K562 (cell line): ENCODE results near the gene CR2. TPM values are rescaled to one million over a fixed set of nuclear protein-coding genes. Genes with fewer than 3 reads are reported as not detected.

Experiments used
- CBX3 ChIP-seq, 2 experiments: IDR thresholded peaks; 1 replicate in 1 of 2; 2 replicates in 1 of 2; pipeline ENCODE4 v1.6.1; 2012; ENCODE audit warnings: inconsistent platforms in 2 of 2, low read length in 2 of 2, borderline replicate concordance in 1 of 2, control low read depth in 1 of 2
- CREB1 ChIP-seq, 2 experiments: sonication (generic) in 1 of 2; formaldehyde crosslinking in 1 of 2; IDR thresholded peaks; 2 replicates each; pipeline versions ENCODE4 v1.6.1 to v1.8.0; 2012 to 2022; ENCODE audit warnings: inconsistent platforms in 1 of 2, mild to moderate bottlenecking in 1 of 2, missing genetic modification reagents in 1 of 2, moderate library complexity in 1 of 2
- HNRNPH1 ChIP-seq: fragments of 200-400 bp; formaldehyde crosslinking; optimal IDR thresholded peaks from 2 replicates; pipeline ENCODE3; 2017; ENCODE audit warnings: low read depth, mild to moderate bottlenecking, low read length, moderate library complexity
- JUND ChIP-seq, 2 experiments: IDR thresholded peaks; 2 replicates in 1 of 2; 3 replicates in 1 of 2; pipeline ENCODE4 v1.6.1; 2011; ENCODE audit warnings: borderline replicate concordance in 2 of 2, low read depth in 2 of 2, low read length in 2 of 2, improper control_type of control experiment in 1 of 2, missing biosample characterization in 1 of 2, missing genetic modification characterization in 1 of 2, missing genetic modification reagents in 1 of 2
- NCOA6 ChIP-seq: fragments of 450-650 bp; IDR thresholded peaks from 2 replicates; pipeline ENCODE4 v1.6.1; 2017; ENCODE audit warnings: mild to moderate bottlenecking
- NONO ChIP-seq, 2 experiments: fragments of 200-400 bp in 1 of 2; fragments of 450-650 bp in 1 of 2; formaldehyde crosslinking in 1 of 2; IDR thresholded peaks; 2 replicates each; pipeline ENCODE4 v1.6.1; 2017; ENCODE audit warnings: low read depth in 2 of 2, mild to moderate bottlenecking in 2 of 2, moderate library complexity in 2 of 2, low read length in 1 of 2
- PHF21A ChIP-seq: fragments of 450-650 bp; IDR thresholded peaks from 2 replicates; pipeline ENCODE4 v1.6.1; 2017; ENCODE audit warnings: low read depth, borderline replicate concordance
- RBM22 ChIP-seq: fragments of 200-400 bp; formaldehyde crosslinking; IDR thresholded peaks from 2 replicates; pipeline ENCODE4 v1.6.1; 2018; ENCODE audit warnings: low read length, low read depth; ENCODE audit not compliant: poor library complexity, severe bottlenecking
- SPI1 ChIP-seq: IDR thresholded peaks from 2 replicates; pipeline ENCODE4 v1.6.1; 2011; ENCODE audit warnings: low read depth, low read length, control low read depth, borderline replicate concordance
- TAF7 ChIP-seq: fragments of 450-650 bp; IDR thresholded peaks from 2 replicates; pipeline ENCODE4 v1.6.1; 2016; ENCODE audit warnings: missing genetic modification characterization, missing compliant biosample characterization
- TBL1XR1 ChIP-seq, 2 experiments: IDR thresholded peaks; 2 replicates each; pipeline ENCODE4 v1.6.1; 2012; ENCODE audit warnings: improper control_type of control experiment in 2 of 2, low read length in 2 of 2, mild to moderate bottlenecking in 1 of 2
- polyA plus RNA-seq, 8 experiments: library from polyadenylated mRNA; depleted of rRNA in 4 of 8; stranded (reverse) in 5 of 8; unstranded in 3 of 8; fragments of >200 nt; fragmentation: Nextera tagmentation in 2 of 8; fragmentation: Illumina TruSeq in 1 of 8; extraction: Ambion mirVana in 2 of 8; extraction: Trizol in 1 of 8; gene quantifications; 2 replicates each; pipeline versions ENCODE4 v1.2.1 to v1.2.3, GENCODE V29; 2011 to 2014; ENCODE audit warnings: inconsistent platforms in 1 of 8, missing spikeins in 1 of 8
- total RNA-seq, 7 experiments: library from RNA; depleted of rRNA in 6 of 7; stranded (reverse); fragments of >200 nt in 6 of 7; fragmentation: Illumina TruSeq in 2 of 7; extraction: Trizol in 2 of 7; gene quantifications; 2 replicates each; pipeline versions ENCODE4 v1.2.1 to v1.2.3, GENCODE V29; 2011 to 2021; ENCODE audit warnings: low replicate concordance in 1 of 7
- TF ChIP-seq, protein P1 (sequence below): fragments of 450-650 bp; formaldehyde crosslinking; IDR thresholded peaks from 2 replicates; pipeline ENCODE4 v1.4.0; 2020; ENCODE audit warnings: mild to moderate bottlenecking, moderate library complexity
- TF ChIP-seq, protein P2 (sequence below): fragments of 450-650 bp; IDR thresholded peaks from 2 replicates; pipeline ENCODE4 v1.6.1; 2016; ENCODE audit warnings: mild to moderate bottlenecking
- TF ChIP-seq, protein P3 (sequence below): IDR thresholded peaks from 2 replicates; pipeline ENCODE4 v1.6.1; 2012; ENCODE audit warnings: low read depth, low read length, improper control_type of control experiment, borderline replicate concordance
- TF ChIP-seq, protein P4 (sequence below): fragments of 250-450 bp; sonication (Bioruptor Pico); IDR thresholded peaks from 2 replicates; pipeline ENCODE4 v1.4.0; 2020
- TF ChIP-seq, protein P5 (sequence below): IDR thresholded peaks from 2 replicates; pipeline ENCODE4 v1.6.1; 2011; ENCODE audit warnings: borderline replicate concordance, low read depth, mild to moderate bottlenecking, moderate library complexity, low read length; ENCODE audit not compliant: insufficient read depth, poor library complexity, severe bottlenecking

Gene CR2
- total and polyA plus RNA-seq, 9 of the 15 experiments (the other 6 are each of a cell fraction or from before 2014, with no cell fraction given), result 0.07 to 0.67 (median 0.37) TPM

DNA sequence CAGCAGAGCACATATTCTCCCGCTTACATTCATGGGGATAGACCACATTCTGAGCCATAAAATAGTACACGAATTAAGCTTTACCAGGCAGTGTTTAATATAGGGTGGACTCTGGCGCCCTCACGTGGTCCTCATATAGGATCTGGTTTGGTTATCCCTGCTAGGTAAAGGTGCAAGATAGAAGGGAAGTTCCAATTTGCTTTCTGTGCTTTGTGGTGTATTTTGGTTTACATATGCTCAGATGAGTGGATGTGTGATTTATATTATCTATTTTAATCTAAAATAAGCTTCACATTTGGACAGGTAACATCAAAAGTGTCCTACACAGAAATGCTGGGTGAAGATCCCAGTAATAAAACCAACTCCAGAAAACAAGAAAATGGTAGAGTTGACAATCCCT, 45.4 kb downstream of the CR2 start (continued):
- TF ChIP-seq NONO (IDR thresholded peaks at IDR 0.05; ENCODE audit: low read depth in 2 of 2, low read length in 1 of 2), result no peak
- TF ChIP-seq, protein P1, sequence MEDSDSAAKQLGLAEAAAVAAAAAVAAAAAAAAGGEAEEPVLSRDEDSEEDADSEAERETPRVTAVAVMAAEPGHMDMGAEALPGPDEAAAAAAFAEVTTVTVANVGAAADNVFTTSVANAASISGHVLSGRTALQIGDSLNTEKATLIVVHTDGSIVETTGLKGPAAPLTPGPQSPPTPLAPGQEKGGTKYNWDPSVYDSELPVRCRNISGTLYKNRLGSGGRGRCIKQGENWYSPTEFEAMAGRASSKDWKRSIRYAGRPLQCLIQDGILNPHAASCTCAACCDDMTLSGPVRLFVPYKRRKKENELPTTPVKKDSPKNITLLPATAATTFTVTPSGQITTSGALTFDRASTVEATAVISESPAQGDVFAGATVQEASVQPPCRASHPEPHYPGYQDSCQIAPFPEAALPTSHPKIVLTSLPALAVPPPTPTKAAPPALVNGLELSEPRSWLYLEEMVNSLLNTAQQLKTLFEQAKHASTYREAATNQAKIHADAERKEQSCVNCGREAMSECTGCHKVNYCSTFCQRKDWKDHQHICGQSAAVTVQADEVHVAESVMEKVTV (CRISPR knock-in tag), result peak; percentile 96
- TF ChIP-seq TAF7, result no peak
- 0 out of 3 replicates have a peak, but pooled peaks of 1 of the 2 experiments have one; percentile 13 for TF ChIP-seq CBX3 (IDR thresholded peaks at IDR 0.05; ENCODE audit: borderline replicate concordance in 1 of 2, low read length in 2 of 2)
- TF ChIP-seq, protein P2, sequence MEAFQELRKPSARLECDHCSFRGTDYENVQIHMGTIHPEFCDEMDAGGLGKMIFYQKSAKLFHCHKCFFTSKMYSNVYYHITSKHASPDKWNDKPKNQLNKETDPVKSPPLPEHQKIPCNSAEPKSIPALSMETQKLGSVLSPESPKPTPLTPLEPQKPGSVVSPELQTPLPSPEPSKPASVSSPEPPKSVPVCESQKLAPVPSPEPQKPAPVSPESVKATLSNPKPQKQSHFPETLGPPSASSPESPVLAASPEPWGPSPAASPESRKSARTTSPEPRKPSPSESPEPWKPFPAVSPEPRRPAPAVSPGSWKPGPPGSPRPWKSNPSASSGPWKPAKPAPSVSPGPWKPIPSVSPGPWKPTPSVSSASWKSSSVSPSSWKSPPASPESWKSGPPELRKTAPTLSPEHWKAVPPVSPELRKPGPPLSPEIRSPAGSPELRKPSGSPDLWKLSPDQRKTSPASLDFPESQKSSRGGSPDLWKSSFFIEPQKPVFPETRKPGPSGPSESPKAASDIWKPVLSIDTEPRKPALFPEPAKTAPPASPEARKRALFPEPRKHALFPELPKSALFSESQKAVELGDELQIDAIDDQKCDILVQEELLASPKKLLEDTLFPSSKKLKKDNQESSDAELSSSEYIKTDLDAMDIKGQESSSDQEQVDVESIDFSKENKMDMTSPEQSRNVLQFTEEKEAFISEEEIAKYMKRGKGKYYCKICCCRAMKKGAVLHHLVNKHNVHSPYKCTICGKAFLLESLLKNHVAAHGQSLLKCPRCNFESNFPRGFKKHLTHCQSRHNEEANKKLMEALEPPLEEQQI, result peak; percentile 23; the same call in 1 of the 2 replicates
- peak; percentile 21; the same call in 1 of the 2 replicates for TF ChIP-seq NCOA6
- peak; percentile 37; the same call in 1 of the 2 replicates for TF ChIP-seq SPI1
- TF ChIP-seq, protein P3, sequence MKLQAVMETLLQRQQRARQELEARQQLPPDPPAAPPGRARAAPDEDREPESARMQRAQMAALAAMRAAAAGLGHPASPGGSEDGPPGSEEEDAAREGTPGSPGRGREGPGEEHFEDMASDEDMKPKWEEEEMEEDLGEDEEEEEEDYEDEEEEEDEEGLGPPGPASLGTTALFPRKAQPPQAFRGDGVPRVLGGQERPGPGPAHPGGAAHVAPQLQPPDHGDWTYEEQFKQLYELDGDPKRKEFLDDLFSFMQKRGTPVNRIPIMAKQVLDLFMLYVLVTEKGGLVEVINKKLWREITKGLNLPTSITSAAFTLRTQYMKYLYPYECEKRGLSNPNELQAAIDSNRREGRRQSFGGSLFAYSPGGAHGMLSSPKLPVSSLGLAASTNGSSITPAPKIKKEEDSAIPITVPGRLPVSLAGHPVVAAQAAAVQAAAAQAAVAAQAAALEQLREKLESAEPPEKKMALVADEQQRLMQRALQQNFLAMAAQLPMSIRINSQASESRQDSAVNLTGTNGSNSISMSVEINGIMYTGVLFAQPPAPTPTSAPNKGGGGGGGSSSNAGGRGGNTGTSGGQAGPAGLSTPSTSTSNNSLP, result peak; percentile 96
- TF ChIP-seq, protein P4, sequence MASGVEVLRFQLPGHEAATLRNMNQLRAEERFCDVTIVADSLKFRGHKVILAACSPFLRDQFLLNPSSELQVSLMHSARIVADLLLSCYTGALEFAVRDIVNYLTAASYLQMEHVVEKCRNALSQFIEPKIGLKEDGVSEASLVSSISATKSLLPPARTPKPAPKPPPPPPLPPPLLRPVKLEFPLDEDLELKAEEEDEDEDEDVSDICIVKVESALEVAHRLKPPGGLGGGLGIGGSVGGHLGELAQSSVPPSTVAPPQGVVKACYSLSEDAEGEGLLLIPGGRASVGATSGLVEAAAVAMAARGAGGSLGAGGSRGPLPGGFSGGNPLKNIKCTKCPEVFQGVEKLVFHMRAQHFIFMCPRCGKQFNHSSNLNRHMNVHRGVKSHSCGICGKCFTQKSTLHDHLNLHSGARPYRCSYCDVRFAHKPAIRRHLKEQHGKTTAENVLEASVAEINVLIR, result no peak
- TF ChIP-seq HNRNPH1, result no peak
- no peak for TF ChIP-seq PHF21A
- TF ChIP-seq, protein P5, sequence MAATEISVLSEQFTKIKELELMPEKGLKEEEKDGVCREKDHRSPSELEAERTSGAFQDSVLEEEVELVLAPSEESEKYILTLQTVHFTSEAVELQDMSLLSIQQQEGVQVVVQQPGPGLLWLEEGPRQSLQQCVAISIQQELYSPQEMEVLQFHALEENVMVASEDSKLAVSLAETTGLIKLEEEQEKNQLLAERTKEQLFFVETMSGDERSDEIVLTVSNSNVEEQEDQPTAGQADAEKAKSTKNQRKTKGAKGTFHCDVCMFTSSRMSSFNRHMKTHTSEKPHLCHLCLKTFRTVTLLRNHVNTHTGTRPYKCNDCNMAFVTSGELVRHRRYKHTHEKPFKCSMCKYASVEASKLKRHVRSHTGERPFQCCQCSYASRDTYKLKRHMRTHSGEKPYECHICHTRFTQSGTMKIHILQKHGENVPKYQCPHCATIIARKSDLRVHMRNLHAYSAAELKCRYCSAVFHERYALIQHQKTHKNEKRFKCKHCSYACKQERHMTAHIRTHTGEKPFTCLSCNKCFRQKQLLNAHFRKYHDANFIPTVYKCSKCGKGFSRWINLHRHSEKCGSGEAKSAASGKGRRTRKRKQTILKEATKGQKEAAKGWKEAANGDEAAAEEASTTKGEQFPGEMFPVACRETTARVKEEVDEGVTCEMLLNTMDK, result no peak
- no peak for TF ChIP-seq CREB1 (IDR thresholded peaks at IDR 0.05)
- peak; percentile 23; the same call in 1 of the 2 replicates for TF ChIP-seq CREB1 (CRISPR knock-in tag; IDR thresholded peaks at IDR 0.05)
- TF ChIP-seq JUND (IDR thresholded peaks at IDR 0.05; ENCODE audit: borderline replicate concordance, low read depth, low read length), result 0 out of 2 replicates have a peak, but pooled peaks have one; percentile 34
- TF ChIP-seq JUND (tag; IDR thresholded peaks at IDR 0.05; ENCODE audit: borderline replicate concordance, low read depth, low read length), result peak; percentile 22; the same call in 1 of the 3 replicates
- TF ChIP-seq RBM22, result no peak
- 0 out of 4 replicates have a peak, but pooled peaks of 1 of the 2 experiments have one; percentile 41 for TF ChIP-seq TBL1XR1 (IDR thresholded peaks at IDR 0.05; ENCODE audit: low read length in 2 of 2)
